H1 (cell line): ENCODE measurements around the gene IL2RG. TPM values are rescaled to one million over a fixed set of nuclear protein-coding genes. Genes with fewer than 3 reads are reported as not detected.

Experiments used
- USF2 ChIP-seq: IDR thresholded peaks from 2 replicates; pipeline ENCODE4 v1.6.1; 2011; ENCODE audit warnings: low read length, improper control_type of control experiment
- polyA plus RNA-seq, 7 experiments: library from polyadenylated mRNA; depleted of rRNA in 3 of 7; stranded (reverse) in 5 of 7; unstranded in 2 of 7; fragments of >200 nt in 5 of 7; fragments of 200-250 nt in 2 of 7; gene quantifications; 1 replicate in 5 of 7; 2 replicates in 1 of 7; 4 replicates in 1 of 7; pipeline versions ENCODE4 v1.2.1 to v1.2.3, GENCODE V29; 2011 to 2013; ENCODE audit warnings: missing spikeins in 2 of 7, mixed read lengths in 2 of 7
- total RNA-seq: library from RNA; stranded (reverse); fragmentation: NEBNext Ultra II Directional; extraction: Animal tissue kit (Norgen Biotek cat#: 25700); gene quantifications from 2 replicates; pipeline ENCODE4 v1.2.1, GENCODE V29; 2021

IL2RG gene
- total and polyA plus RNA-seq, 2 of the 8 experiments (the other 6 are each of a cell fraction or from before 2014, with no cell fraction given) = not detected

- no peak for TF ChIP-seq USF2
Observed at GRCh38 chrX:71107245-71107644, 4.1 kb downstream of the IL2RG start (continued).
